Nucleus accumbens (tissue), 56 donors: ENCODE results near the gene ADCY9.
"Not testable (repeated sequence)": the region's sequence is repeated elsewhere in the genome, so short reads cannot be mapped to it uniquely, and the experiment has no call there.

ENCODE experiments used
- DNase-seq, 56 donors: peaks; one replicate each; lab custom pipeline; 2025; lab: John Stamatoyannopoulos, UW

ADCY9 gene

DNA sequence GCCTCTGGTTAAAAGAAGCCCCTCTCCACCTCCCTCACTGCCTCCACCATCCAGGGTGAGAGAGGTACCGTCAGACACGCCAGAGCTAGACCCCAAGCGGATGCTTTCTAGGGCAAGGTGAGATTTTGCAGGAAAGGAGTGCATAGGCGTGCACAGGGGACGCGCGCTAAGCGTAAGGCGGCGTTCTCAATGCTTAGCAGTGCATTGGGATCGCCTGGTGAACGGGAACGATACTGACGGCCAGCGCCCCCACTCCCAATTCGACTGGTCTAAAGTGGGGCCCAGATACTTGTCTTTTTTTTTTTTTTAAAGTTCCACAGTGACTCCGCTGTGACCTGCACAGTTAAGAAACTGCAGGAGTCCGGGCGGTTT, 177.8 kb downstream of the ADCY9 start:
- DNase-seq, result no peak

GRCh38 chr16:3937066-3937875, 179.0 kb downstream of the ADCY9 start:
- DNase-seq, result no peak

DNA sequence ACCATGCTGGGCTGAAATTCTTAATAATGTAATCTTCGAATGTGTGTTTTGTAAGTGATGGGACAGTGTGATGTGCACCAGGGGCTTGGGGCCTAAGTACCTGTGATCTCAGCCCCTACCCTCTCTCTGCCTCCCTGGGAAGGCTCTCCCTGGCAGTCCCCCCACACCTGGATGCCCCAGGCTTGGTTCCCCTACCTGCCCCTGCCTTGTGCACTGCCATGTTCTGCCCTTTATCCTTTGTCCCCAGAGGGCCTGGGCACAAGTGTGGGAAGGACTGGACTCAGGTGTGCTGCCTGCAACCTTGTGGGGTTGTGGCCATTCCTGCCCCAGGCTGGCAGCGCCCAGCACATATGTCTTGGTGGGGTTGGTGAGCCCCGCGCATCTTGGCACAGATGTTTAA, 180.3 kb downstream of the ADCY9 start:
- DNase-seq, result no peak

DNA sequence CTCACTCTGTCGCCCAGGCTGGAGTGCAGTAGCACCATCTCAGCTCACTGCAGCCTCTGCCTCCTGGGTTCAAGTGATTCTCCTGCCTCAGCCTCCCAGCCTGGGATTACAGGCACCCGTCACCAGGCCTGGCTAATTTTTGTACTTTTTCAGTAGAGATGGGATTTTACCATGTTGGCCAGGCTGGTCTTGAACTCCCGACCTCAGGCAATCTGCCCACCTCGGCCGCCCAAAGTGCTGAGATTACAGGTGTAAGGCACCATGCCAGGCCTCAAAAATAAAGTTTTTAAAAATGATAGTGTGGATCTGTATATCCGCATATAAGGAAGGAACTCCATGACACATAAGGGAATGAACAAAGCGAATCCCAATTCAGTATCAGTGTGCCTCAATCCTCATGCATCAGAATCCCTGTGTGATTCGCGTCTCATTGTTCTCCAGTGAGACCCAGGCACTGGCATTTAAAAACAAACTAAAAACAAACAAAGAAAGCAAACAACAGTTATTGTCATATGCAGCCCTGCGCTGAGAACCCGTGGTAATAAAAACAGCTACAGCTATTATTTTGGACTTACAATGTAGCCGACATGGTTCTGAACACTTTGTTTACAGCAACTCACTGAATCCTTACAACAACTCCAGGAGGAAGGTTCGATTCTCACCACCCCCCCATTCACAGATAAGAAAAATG, 181.6 kb downstream of the ADCY9 start:
- no peak for DNase-seq

- not testable (repeated sequence) for DNase-seq
Measured at GRCh38 chr16:3927147-3927546, 189.1 kb downstream of the ADCY9 start.

GRCh38 chr16:3924763-3925162, 191.5 kb downstream of the ADCY9 start:
- no peak for DNase-seq

GRCh38 chr16:3922241-3922640, 194.0 kb downstream of the ADCY9 start:
- DNase-seq, result no peak

- DNase-seq, result no peak
Measured at GRCh38 chr16:3920206-3920605, 196.0 kb downstream of the ADCY9 start.

DNA sequence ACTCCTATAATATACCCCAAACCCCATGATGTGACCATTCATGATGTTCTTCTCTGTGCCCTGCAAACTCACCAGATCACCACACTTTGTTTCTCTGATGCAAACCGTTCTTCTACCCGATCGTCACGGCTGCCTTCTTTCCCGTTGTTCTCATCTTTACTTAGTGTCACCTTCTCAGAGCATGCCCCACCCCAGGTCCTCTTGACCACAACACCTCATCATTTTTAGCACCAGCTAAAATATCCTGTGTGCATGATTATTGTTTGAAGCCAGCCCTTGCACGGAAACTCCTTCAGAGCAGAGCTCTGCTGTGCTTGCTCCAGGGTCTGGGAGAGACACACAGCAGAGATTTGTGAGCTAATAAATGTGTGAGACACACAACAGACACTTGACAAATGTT, 196.8 kb downstream of the ADCY9 start:
- no peak for DNase-seq

- no peak for DNase-seq
Measured at GRCh38 chr16:3915426-3916260, 200.6 kb downstream of the ADCY9 start.

DNA sequence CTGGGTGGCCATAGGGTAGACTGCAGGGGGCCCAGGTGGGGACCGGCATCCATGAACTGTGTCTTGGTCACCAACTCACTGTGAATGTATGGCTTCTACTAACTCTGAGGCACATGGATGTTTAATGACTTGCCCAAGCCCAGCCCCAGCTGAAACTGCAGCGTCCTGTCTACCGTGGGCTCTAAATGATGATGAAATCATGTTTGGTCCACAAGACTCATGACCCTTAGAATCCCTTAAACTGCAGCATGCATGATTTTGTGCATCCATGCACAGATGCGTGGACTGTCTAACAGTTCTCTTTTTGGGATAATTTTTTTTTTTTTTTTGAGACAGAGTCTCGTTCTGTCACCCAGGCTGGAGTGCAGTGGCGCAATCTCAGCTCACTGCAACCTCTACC, 203.3 kb downstream of the ADCY9 start:
- DNase-seq, result no peak
